ENCODE data around the gene RBP5. TPM values are rescaled to one million over a fixed set of nuclear protein-coding genes. Genes with fewer than 3 reads are reported as not detected.

Gene RBP5
- total and polyA plus RNA-seq, 2 donors (not counting 1 experiment from before 2014, with no cell fraction given) = 1.1 TPM; not detected in 1

DNA sequence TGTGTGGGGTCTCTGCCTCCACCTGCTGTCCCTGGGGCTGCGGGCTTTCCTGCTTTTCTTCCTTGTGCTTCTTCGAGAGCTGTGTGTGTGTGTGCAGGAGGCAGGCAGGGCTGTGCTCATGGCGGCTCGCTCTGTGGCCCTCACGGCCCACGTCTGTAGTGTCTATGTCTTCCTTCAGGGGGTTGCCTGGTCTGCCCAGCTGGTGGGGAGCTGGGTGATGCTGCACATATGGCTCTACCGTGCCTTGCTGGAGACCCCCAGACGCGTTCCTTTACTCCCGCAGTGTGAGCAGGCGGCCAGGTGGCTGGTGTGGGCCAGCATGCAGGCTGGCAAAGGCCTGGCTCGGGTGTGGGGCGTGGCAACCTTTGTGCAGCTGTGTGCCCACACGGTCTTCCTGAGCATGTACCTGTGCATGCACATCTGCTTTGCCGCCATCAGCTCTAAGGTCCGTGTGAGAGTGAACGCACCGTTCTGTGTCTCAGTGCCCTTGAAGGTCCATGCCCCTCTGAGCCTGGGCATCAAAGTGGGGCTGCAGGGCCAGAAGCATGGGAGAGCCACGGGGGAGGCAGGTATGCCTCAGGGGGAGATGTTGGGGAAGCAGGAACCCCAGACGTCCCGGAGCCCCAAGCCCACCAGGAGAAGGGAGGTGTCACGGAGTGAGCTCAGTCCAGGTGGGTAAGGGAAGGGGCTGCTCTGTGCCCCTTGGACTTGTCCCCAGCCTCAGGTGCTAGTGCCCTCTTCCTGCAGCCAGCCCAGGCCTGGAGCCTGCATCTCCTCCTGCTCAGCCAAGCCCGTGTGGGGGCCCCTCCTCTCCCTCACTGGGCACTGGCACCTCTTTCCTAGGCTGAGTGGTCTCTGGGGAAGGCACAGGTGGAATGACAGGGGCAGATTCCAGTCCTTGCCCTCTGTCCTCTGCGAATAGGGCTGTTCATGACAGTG, 27.8 kb upstream of the RBP5 start:
- no peak overlapping the region for H3K9ac ChIP-seq (ENCODE audit: low read length)
- peaks cover 2% of the 10 kb centered on the region for H3K27me3 Mint-ChIP-seq
- no peaks in the 10 kb centered on the region for H3K4me1 ChIP-seq (ENCODE audit: control insufficient read depth in 2 of 2, insufficient read depth in 2 of 2, low read length in 2 of 2)
- no peak overlapping the region for H3K4me3 Mint-ChIP-seq
- H3K4me3 ChIP-seq (ENCODE audit: control extremely low read depth in 1 of 5, extremely low read depth in 1 of 5, insufficient read depth in 1 of 5, low read depth in 2 of 5, low read length in 4 of 5) = no peak overlapping the region
- DNase-seq (no peak), ATAC-seq (ENCODE audit: low read depth) (no peak)
- H3K4me2 ChIP-seq (replicated peaks; ENCODE audit: low read depth, low read length, poor library complexity, severe bottlenecking) = no peak overlapping the region
- H3K79me2 ChIP-seq (ENCODE audit: control insufficient read depth, insufficient read depth, low read length) = no peaks in the 10 kb centered on the region
- ChIA-PET POLR2A (no interaction called here), CTCF (no interaction called here)
- H4K20me1 ChIP-seq (ENCODE audit: control insufficient read depth, insufficient read depth, low read length, poor library complexity, severe bottlenecking) = no peaks in the 10 kb centered on the region
- intact Hi-C loops (cut with micrococcal nuclease) = no loop called here
- no peak overlapping the region for H3K27ac ChIP-seq (ENCODE audit: low read length in 2 of 2)
- no peak overlapping the region for H2AFZ ChIP-seq (ENCODE audit: insufficient read depth, low read depth, low read length, poor library complexity, severe bottlenecking)
- no peak overlapping the region for H3K27ac Mint-ChIP-seq
- H3K9me3 Mint-ChIP-seq (ENCODE audit: insufficient read depth) = no peaks in the 10 kb centered on the region
- WGBS (ENCODE audit: insufficient coverage) = 97% methylated on average over 21 of the region's 24 CpGs
- H3K27me3 ChIP-seq (replicated peaks in 1 of 4; ENCODE audit: control extremely low read depth in 1 of 4, control insufficient read depth in 3 of 4, insufficient read depth in 4 of 4, low read length in 3 of 4) = no peaks in the 10 kb centered on the region
- peaks cover 0 to 6% of the 10 kb centered on the region in 2 experiments for H3K36me3 ChIP-seq (replicated peaks in 1 of 2; ENCODE audit: control extremely low read depth in 1 of 2, control insufficient read depth in 1 of 2, extremely low read depth in 1 of 2, insufficient read depth in 2 of 2, low read length in 1 of 2)
- H3K4me1 Mint-ChIP-seq = no peaks in the 10 kb centered on the region
- no peak for TF ChIP-seq EZH2 (IDR thresholded peaks at IDR 0.05; ENCODE audit: borderline replicate concordance, insufficient read depth, low read depth, low read length, poor library complexity, severe bottlenecking)
- TF ChIP-seq, protein P1, sequence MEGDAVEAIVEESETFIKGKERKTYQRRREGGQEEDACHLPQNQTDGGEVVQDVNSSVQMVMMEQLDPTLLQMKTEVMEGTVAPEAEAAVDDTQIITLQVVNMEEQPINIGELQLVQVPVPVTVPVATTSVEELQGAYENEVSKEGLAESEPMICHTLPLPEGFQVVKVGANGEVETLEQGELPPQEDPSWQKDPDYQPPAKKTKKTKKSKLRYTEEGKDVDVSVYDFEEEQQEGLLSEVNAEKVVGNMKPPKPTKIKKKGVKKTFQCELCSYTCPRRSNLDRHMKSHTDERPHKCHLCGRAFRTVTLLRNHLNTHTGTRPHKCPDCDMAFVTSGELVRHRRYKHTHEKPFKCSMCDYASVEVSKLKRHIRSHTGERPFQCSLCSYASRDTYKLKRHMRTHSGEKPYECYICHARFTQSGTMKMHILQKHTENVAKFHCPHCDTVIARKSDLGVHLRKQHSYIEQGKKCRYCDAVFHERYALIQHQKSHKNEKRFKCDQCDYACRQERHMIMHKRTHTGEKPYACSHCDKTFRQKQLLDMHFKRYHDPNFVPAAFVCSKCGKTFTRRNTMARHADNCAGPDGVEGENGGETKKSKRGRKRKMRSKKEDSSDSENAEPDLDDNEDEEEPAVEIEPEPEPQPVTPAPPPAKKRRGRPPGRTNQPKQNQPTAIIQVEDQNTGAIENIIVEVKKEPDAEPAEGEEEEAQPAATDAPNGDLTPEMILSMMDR (IDR thresholded peaks at IDR 0.05) = no peak
- H3K9me3 ChIP-seq (ENCODE audit: control extremely low read depth in 1 of 3, control insufficient read depth in 2 of 3, insufficient read depth in 1 of 3, low read length in 2 of 3) = no peaks in the 10 kb centered on the region

DNA sequence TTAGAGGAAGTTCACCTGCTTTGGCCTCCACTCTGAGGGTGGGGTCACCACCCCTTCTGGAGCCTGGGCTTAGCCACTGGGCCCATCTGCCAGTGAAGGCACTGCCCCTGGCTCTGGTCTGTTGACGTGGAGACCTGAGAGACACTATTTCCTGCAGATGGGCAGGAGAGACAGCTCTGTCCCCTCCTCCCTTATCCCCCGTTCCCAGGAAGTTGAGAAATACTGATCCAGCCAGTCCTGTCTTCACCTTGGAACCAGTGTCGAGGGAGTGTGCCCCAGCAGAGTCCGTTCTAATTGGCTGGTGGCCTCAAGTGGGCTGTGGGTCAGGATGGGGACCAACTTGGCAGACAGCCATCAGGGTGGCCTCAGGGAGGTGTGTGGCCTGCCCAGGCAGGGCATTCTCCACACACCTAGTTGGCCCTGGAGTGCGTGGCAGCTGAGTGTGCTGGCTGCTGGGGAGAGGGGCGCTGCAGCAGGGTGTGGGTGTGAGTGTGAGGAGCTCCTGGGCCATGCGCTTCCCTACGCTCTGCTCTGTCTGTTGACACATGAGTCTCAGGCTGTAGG, 26.9 kb upstream of the RBP5 start:
- no peak overlapping the region for H2AFZ ChIP-seq (ENCODE audit: insufficient read depth, low read depth, low read length, poor library complexity, severe bottlenecking)
- H3K36me3 ChIP-seq (replicated peaks in 1 of 2; ENCODE audit: control extremely low read depth in 1 of 2, control insufficient read depth in 1 of 2, extremely low read depth in 1 of 2, insufficient read depth in 2 of 2, low read length in 1 of 2) = peaks cover 0 to 10% of the 10 kb centered on the region in 2 experiments
- ChIA-PET POLR2A (no interaction called here), CTCF (interaction anchor here (1.1 kb wide), 1 partner anchor 10 kb away, joined by 3 read pairs; no protein-coding TSS in a partner anchor)
- no peaks in the 10 kb centered on the region for H3K9me3 ChIP-seq (ENCODE audit: control extremely low read depth in 1 of 3, control insufficient read depth in 2 of 3, insufficient read depth in 1 of 3, low read length in 2 of 3)
- H3K9ac ChIP-seq (ENCODE audit: low read length) = no peak overlapping the region
- no peak overlapping the region for H3K27ac ChIP-seq (ENCODE audit: low read length in 2 of 2)
- 99% methylated on average over 7 of the region's 8 CpGs for WGBS (ENCODE audit: insufficient coverage)
- H3K4me2 ChIP-seq (replicated peaks; ENCODE audit: low read depth, low read length, poor library complexity, severe bottlenecking) = no peak overlapping the region
- TF ChIP-seq, protein P1 (IDR thresholded peaks at IDR 0.05) = no peak
- H3K9me3 Mint-ChIP-seq (ENCODE audit: insufficient read depth) = no peaks in the 10 kb centered on the region
- no peaks in the 10 kb centered on the region for H3K27me3 ChIP-seq (replicated peaks in 1 of 4; ENCODE audit: control extremely low read depth in 1 of 4, control insufficient read depth in 3 of 4, insufficient read depth in 4 of 4, low read length in 3 of 4)
- H3K4me1 ChIP-seq (ENCODE audit: control insufficient read depth in 2 of 2, insufficient read depth in 2 of 2, low read length in 2 of 2) = no peaks in the 10 kb centered on the region
- no peaks in the 10 kb centered on the region for H4K20me1 ChIP-seq (ENCODE audit: control insufficient read depth, insufficient read depth, low read length, poor library complexity, severe bottlenecking)
- H3K4me3 ChIP-seq (ENCODE audit: control extremely low read depth in 1 of 5, extremely low read depth in 1 of 5, insufficient read depth in 1 of 5, low read depth in 2 of 5, low read length in 4 of 5) = no peak overlapping the region
- DNase-seq = no peak
- no peak overlapping the region for H3K4me3 Mint-ChIP-seq
- no peaks in the 10 kb centered on the region for H3K4me1 Mint-ChIP-seq
- no peaks in the 10 kb centered on the region for H3K79me2 ChIP-seq (ENCODE audit: control insufficient read depth, insufficient read depth, low read length)
- intact Hi-C loops (cut with micrococcal nuclease) = no loop called here
- no peak overlapping the region for H3K27ac Mint-ChIP-seq
- no peaks in the 10 kb centered on the region for H3K27me3 Mint-ChIP-seq
- ATAC-seq (ENCODE audit: low read depth) = no peak
